Kidney epithelial cell (primary cell): ENCODE measurements around the gene RABL6. TPM values are rescaled to one million over a fixed set of nuclear protein-coding genes. Genes with fewer than 3 reads are reported as not detected.

Experiments used
- DNase-seq: peaks from one replicate; pipeline ENCODE4 v3.0.0-alpha.2; 2010; ENCODE audit warnings: low read depth
- H3K27me3 ChIP-seq: 2 replicates; pipeline ENCODE4 v1.6.0; 2011; ENCODE audit warnings: low read length; ENCODE audit not compliant: control insufficient read depth, insufficient read depth
- H3K36me3 ChIP-seq: 2 replicates; pipeline ENCODE4 v1.5.1; 2011; ENCODE audit warnings: low read length; ENCODE audit not compliant: control insufficient read depth, insufficient read depth
- H3K4me3 ChIP-seq: 2 replicates; pipeline ENCODE4 v1.5.1; 2011; ENCODE audit warnings: low read depth, mild to moderate bottlenecking, control low read depth, low read length
- total RNA-seq: library from RNA; depleted of rRNA; stranded (reverse); fragments of >200 nt; gene quantifications from 2 replicates; pipeline ENCODE4 v1.2.3, GENCODE V29; 2015
- TF ChIP-seq, protein P1 (sequence below): IDR thresholded peaks from 2 replicates; pipeline ENCODE4 v1.5.1; 2011; ENCODE audit warnings: mild to moderate bottlenecking, moderate library complexity, low read length, control low read depth, inconsistent platforms; ENCODE audit not compliant: insufficient read depth, poor library complexity, severe bottlenecking

The RABL6 gene
- total RNA-seq, 1 donor from 2014 or later, result 99.3 TPM

GRCh38 chr9:136815422-136815782, 7.7 kb downstream of the RABL6 start:
- DNase-seq, result no peak
- peaks cover 2% of the 10 kb centered on the region for H3K36me3 ChIP-seq

DNA sequence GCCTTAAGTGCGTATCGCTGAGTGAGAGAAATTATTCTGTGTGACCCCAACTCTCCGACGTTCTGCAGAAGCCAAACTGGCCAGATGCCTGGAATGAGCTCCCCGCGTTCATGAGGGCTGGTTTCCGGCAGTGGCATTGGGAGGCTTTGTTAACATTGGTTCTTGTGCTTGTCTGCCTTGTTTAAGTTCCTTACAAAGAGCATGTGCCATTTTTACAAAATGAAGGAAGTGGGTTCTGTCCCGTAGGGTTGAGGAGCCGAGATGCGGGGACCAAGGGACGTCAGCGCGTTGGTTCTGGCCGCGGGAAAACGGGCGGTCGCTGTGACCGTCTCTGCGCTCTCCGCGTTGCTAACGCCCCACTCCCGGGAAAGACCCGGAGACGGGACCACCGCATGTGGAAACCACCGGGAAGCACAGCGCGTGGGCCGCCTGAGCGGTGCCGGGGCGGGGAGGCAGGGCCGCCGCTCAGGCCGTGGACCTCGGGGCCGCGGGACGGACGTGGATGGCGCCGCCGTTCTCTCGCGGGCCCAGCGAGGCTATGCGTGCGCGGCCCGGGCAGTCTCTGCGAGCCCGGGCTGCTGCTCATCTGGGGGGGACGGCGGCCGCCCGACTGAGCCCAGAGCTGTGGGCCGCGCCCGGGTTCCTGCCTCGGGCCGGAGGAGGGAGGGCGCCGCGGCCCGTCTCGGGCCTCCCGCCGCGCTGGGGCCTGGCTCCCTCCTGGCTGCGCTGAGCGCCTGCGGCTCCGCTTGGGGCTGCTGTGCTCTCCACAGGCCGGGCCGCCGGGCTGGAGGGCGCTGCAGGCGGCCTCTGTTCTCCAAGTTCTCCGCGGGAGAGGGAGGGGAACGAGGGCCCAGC, 13.4 kb downstream of the RABL6 start:
- Histone ChIP-seq H3K27me3 (no peaks in the 10 kb centered on the region), H3K36me3 (no peaks in the 10 kb centered on the region), H3K4me3 (peak overlapping the region; percentile 18)
- no peak for DNase-seq
- TF ChIP-seq, protein P1, sequence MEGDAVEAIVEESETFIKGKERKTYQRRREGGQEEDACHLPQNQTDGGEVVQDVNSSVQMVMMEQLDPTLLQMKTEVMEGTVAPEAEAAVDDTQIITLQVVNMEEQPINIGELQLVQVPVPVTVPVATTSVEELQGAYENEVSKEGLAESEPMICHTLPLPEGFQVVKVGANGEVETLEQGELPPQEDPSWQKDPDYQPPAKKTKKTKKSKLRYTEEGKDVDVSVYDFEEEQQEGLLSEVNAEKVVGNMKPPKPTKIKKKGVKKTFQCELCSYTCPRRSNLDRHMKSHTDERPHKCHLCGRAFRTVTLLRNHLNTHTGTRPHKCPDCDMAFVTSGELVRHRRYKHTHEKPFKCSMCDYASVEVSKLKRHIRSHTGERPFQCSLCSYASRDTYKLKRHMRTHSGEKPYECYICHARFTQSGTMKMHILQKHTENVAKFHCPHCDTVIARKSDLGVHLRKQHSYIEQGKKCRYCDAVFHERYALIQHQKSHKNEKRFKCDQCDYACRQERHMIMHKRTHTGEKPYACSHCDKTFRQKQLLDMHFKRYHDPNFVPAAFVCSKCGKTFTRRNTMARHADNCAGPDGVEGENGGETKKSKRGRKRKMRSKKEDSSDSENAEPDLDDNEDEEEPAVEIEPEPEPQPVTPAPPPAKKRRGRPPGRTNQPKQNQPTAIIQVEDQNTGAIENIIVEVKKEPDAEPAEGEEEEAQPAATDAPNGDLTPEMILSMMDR, result no peak

More at GRCh38 chr9:136815422-136815782, 7.7 kb downstream of the RABL6 start:
- no peak overlapping the region for H3K4me3 ChIP-seq
- TF ChIP-seq, protein P1, result no peak
- H3K27me3 ChIP-seq, result no peaks in the 10 kb centered on the region

- no peaks in the 10 kb centered on the region for H3K36me3 ChIP-seq
- no peaks in the 10 kb centered on the region for H3K27me3 ChIP-seq
- DNase-seq, result no peak
- peak overlapping the region; percentile 18 for H3K4me3 ChIP-seq
- TF ChIP-seq, protein P1, result no peak
Observed at GRCh38 chr9:136821826-136822544, 14.2 kb downstream of the RABL6 start.

DNA sequence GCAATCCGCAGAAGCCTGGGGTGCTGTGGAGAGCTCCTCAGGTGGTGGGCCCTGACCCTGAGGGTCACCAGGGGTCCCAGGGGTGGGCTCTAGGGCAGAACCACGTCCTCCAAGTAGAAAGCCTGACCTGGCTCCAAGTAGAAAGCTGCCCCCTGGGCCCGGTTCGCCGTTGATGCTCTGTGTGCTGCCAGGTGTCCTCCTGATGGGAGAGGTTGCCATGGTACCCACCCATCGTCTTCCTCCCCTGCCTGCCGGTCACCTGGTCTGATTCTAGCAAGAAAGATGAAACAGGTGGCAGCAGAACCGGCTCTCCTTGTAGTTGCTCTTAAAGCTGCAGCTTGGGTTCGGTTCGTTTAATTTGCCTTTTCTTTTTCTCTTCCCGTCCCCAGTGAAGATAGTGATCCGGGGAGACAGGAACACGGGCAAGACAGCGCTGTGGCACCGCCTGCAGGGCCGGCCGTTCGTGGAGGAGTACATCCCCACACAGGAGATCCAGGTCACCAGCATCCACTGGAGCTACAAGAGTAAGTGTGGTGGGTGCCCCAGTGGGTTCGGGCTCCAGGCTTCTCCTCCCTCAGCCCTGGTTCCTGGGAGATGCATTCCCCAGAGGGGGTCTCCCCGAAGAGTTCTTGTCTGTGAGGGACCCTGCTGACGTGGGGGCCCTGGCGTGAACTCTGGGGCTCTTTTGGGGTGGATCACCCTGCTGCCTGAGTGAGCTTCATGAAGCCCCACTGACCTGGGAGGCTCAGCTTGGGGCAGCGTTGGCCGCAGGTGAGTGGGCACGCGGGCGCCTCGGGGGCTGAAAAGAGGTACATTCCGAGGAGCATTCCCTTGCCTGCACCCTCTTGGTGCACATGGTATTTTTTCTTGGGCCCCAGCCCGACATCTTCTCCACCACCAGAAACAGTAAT, 15.6 kb downstream of the RABL6 start:
- DNase-seq, result no peak
- Histone ChIP-seq H3K4me3 (no peak overlapping the region), H3K27me3 (no peaks in the 10 kb centered on the region), H3K36me3 (no peaks in the 10 kb centered on the region)
- TF ChIP-seq, protein P1, result no peak

DNA sequence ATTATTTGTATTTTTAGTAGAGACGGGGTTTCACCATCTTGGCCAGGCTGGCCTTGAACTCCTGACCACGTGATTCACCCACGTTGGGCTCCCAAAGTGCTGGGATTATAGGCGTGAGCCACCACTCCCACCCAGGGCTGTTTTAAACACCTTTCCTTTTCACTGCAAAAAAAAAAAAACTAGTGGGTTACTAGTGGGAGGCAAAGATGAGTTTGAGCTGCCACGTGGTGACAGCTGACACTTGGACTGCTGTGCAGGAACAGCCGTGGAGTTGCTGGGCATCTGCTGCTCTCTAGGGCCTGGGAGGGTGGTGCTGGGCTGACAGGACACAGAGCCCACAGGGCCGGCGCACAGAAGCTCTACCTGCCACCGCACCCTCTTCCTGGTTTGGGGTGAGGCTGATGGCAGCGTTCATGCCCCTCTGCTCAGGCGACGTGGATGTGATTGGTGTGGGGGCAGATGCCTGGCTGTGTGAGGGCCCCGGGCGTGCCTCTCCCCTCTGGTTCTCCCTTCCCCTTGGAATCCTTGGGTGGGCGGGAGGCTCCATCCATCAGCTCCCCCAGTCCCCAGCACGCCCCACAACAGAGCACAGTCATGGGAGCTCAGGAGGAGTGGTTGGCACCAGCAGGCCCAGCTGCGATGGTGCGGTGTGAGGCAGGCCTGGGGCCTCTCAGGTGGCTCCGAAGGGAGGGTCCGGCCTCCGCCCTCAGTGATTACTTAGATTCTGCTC, 16.9 kb downstream of the RABL6 start:
- DNase-seq, result no peak
- Histone ChIP-seq H3K36me3 (no peaks in the 10 kb centered on the region), H3K4me3 (no peak overlapping the region), H3K27me3 (no peaks in the 10 kb centered on the region)
- TF ChIP-seq, protein P1, result no peak
